ENCODE data around the gene TAX1BP1.

Gene TAX1BP1

DNA sequence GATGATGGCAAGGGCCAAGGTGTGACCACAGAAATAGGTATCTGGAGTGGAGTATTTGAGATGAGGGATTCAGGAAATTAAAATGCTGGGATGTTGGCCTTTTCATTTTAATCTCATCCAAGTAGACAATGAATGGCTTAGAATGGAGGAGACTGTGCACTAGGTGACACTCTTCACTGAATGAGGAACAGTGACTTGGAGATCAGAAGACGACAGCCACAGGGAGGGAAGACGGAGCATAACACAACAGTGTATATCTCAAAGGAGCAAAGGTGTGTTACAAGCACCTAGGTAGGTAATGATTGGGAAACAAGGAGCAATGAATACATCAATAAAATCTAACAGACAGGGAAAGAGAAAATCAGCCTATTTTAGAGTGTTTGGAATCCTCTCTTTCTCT, 4.1 kb upstream of the TAX1BP1 start:
- DNase-seq: no peak
- Histone ChIP-seq H2AFZ (ENCODE audit: low read depth, low read length) (no peak overlapping the region), H3K9ac (ENCODE audit: low read depth, low read length) (no peak overlapping the region), H3K36me3 (ENCODE audit: insufficient read depth, low read length) (peaks cover 3% of the 10 kb centered on the region; the same call in 1 of the 2 replicates), H3K9me3 (ENCODE audit: insufficient read depth, low read length, severe bottlenecking) (no peaks in the 10 kb centered on the region), H3K79me2 (ENCODE audit: insufficient read depth, low read length) (peaks cover 8% of the 10 kb centered on the region), H3K4me2 (ENCODE audit: insufficient read depth, low read length) (no peak overlapping the region), H3K27ac (ENCODE audit: low read length) (no peak overlapping the region), H3K27me3 (ENCODE audit: insufficient read depth, low read length, poor library complexity) (no peaks in the 10 kb centered on the region), H3K4me1 (ENCODE audit: insufficient read depth, low read length) (peaks cover 12% of the 10 kb centered on the region), H4K20me1 (ENCODE audit: insufficient read depth, low read length) (no peaks in the 10 kb centered on the region), H3K4me3 (ENCODE audit: low read depth in 1 of 2, low read length in 2 of 2) (no peak overlapping the region)
- no peak for ATAC-seq (ENCODE audit: insufficient read depth, low read depth)
- no peak for TF ChIP-seq EZH2 (IDR thresholded peaks at IDR 0.05; ENCODE audit: borderline replicate concordance, low read depth, low read length, severe bottlenecking)
- TF ChIP-seq, protein P1, sequence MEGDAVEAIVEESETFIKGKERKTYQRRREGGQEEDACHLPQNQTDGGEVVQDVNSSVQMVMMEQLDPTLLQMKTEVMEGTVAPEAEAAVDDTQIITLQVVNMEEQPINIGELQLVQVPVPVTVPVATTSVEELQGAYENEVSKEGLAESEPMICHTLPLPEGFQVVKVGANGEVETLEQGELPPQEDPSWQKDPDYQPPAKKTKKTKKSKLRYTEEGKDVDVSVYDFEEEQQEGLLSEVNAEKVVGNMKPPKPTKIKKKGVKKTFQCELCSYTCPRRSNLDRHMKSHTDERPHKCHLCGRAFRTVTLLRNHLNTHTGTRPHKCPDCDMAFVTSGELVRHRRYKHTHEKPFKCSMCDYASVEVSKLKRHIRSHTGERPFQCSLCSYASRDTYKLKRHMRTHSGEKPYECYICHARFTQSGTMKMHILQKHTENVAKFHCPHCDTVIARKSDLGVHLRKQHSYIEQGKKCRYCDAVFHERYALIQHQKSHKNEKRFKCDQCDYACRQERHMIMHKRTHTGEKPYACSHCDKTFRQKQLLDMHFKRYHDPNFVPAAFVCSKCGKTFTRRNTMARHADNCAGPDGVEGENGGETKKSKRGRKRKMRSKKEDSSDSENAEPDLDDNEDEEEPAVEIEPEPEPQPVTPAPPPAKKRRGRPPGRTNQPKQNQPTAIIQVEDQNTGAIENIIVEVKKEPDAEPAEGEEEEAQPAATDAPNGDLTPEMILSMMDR (IDR thresholded peaks at IDR 0.05; ENCODE audit: borderline replicate concordance, extremely low read depth, low read length, poor library complexity, severe bottlenecking): no peak

DNA sequence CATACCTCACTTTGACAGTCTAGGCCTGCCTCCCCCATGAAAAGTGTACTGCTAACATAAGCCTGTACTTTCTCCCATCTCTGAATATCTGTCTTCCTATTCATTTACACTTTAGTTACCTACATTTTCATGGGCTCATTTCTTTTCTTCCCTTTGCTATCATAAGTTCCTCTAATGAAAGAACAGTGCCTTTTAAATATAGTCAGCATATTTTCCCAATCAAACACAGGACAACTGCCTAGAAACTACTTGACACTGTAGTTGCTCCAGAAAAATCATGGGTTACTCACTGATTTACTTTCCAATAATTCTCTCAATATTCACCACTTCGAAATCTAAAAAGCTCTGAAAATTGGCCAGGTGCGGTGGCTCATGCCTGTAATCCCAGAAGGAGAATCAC, 2.8 kb upstream of the TAX1BP1 start:
- TF ChIP-seq EZH2 (IDR thresholded peaks at IDR 0.05; ENCODE audit: borderline replicate concordance, low read depth, low read length, severe bottlenecking): no peak
- TF ChIP-seq, protein P1 (IDR thresholded peaks at IDR 0.05; ENCODE audit: borderline replicate concordance, extremely low read depth, low read length, poor library complexity, severe bottlenecking): no peak
- no peak overlapping the region for H3K4me2 ChIP-seq (ENCODE audit: insufficient read depth, low read length)
- peaks cover 20% of the 10 kb centered on the region for H3K79me2 ChIP-seq (ENCODE audit: insufficient read depth, low read length)
- H2AFZ ChIP-seq (ENCODE audit: low read depth, low read length): no peak overlapping the region
- DNase-seq (no peak), ATAC-seq (ENCODE audit: insufficient read depth, low read depth) (no peak)
- H3K4me3 ChIP-seq (ENCODE audit: low read depth in 1 of 2, low read length in 2 of 2): no peak overlapping the region
- H4K20me1 ChIP-seq (ENCODE audit: insufficient read depth, low read length): peaks cover 6% of the 10 kb centered on the region; the same call in 1 of the 2 replicates
- H3K9ac ChIP-seq (ENCODE audit: low read depth, low read length): no peak overlapping the region
- no peaks in the 10 kb centered on the region for H3K9me3 ChIP-seq (ENCODE audit: insufficient read depth, low read length, severe bottlenecking)
- H3K27ac ChIP-seq (ENCODE audit: low read length): no peak overlapping the region
- H3K27me3 ChIP-seq (ENCODE audit: insufficient read depth, low read length, poor library complexity): no peaks in the 10 kb centered on the region
- peaks cover 21% of the 10 kb centered on the region for H3K4me1 ChIP-seq (ENCODE audit: insufficient read depth, low read length)
- peaks cover 3% of the 10 kb centered on the region; the same call in 1 of the 2 replicates for H3K36me3 ChIP-seq (ENCODE audit: insufficient read depth, low read length)

DNA sequence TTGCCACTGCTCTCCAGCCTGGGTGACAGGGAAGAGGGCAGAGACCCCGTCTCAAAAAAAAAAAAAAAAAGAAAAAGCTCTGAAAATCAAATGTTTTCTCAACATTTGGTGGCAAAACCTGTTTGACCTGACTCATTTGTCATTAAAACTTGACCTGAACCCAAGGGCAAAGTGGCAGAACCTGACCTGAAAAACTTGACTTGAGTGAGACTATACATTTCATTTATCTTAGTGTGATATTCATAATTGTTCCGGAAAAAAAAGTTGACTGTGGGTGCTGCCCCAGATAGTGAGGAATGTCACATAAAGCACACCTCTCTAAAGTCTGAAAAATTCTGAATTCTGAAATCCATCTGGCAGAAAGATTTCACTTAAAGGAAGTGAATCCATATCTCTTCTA, 2.3 kb upstream of the TAX1BP1 start:
- no peak overlapping the region for H3K27ac ChIP-seq (ENCODE audit: low read length)
- no peak for TF ChIP-seq EZH2 (IDR thresholded peaks at IDR 0.05; ENCODE audit: borderline replicate concordance, low read depth, low read length, severe bottlenecking)
- TF ChIP-seq, protein P1 (IDR thresholded peaks at IDR 0.05; ENCODE audit: borderline replicate concordance, extremely low read depth, low read length, poor library complexity, severe bottlenecking): no peak
- peaks cover 3% of the 10 kb centered on the region; the same call in 1 of the 2 replicates for H3K36me3 ChIP-seq (ENCODE audit: insufficient read depth, low read length)
- no peak for DNase-seq
- H3K9me3 ChIP-seq (ENCODE audit: insufficient read depth, low read length, severe bottlenecking): no peaks in the 10 kb centered on the region
- ATAC-seq (ENCODE audit: insufficient read depth, low read depth): no peak
- no peak overlapping the region for H3K4me3 ChIP-seq (ENCODE audit: low read depth in 1 of 2, low read length in 2 of 2)
- H3K27me3 ChIP-seq (ENCODE audit: insufficient read depth, low read length, poor library complexity): no peaks in the 10 kb centered on the region
- peaks cover 24% of the 10 kb centered on the region for H3K79me2 ChIP-seq (ENCODE audit: insufficient read depth, low read length)
- no peak overlapping the region for H3K4me2 ChIP-seq (ENCODE audit: insufficient read depth, low read length)
- peaks cover 21% of the 10 kb centered on the region for H3K4me1 ChIP-seq (ENCODE audit: insufficient read depth, low read length)
- peaks cover 6% of the 10 kb centered on the region; the same call in 1 of the 2 replicates for H4K20me1 ChIP-seq (ENCODE audit: insufficient read depth, low read length)
- no peak overlapping the region for H3K9ac ChIP-seq (ENCODE audit: low read depth, low read length)
- H2AFZ ChIP-seq (ENCODE audit: low read depth, low read length): no peak overlapping the region

All from DND-41 (cell line).